ENCODE measurements around the gene TSSK2.

TSSK2 gene

GRCh38 chr22:19139974-19140373 is 8.9 kb downstream of the TSSK2 start:
- no peak overlapping the region for H3K4me3 ChIP-seq (replicated peaks; ENCODE audit: low read depth, low read length)
- TF ChIP-seq CTCF (IDR thresholded peaks at IDR 0.05; ENCODE audit: low read depth, low read length, missing control alignments): no peak
- DNase-seq (ENCODE audit: extremely low read depth, low read depth): no peak

GRCh38 chr22:19142394-19142793 is 11.3 kb downstream of the TSSK2 start:
- no peak overlapping the region for H3K4me3 ChIP-seq (replicated peaks; ENCODE audit: low read depth, low read length)
- TF ChIP-seq CTCF (IDR thresholded peaks at IDR 0.05; ENCODE audit: low read depth, low read length, missing control alignments): no peak
- no peak for DNase-seq (ENCODE audit: extremely low read depth, low read depth)

- peak overlapping the region; percentile 98 for H3K4me3 ChIP-seq (replicated peaks; ENCODE audit: low read depth, low read length)
- no peak for TF ChIP-seq CTCF (IDR thresholded peaks at IDR 0.05; ENCODE audit: low read depth, low read length, missing control alignments)
- DNase-seq (ENCODE audit: extremely low read depth, low read depth): no peak
These were observed 12.1 kb downstream of the TSSK2 start for GRCh38 chr22:19143212-19143611.

- peak overlapping the region; percentile 98 for H3K4me3 ChIP-seq (replicated peaks; ENCODE audit: low read depth, low read length)
- DNase-seq (ENCODE audit: extremely low read depth, low read depth): no peak
- TF ChIP-seq CTCF (IDR thresholded peaks at IDR 0.05; ENCODE audit: low read depth, low read length, missing control alignments): no peak
These were observed 12.9 kb downstream of the TSSK2 start for GRCh38 chr22:19143967-19144400.

- DNase-seq (ENCODE audit: extremely low read depth, low read depth): no peak
- no peak overlapping the region for H3K4me3 ChIP-seq (replicated peaks; ENCODE audit: low read depth, low read length)
- TF ChIP-seq CTCF (IDR thresholded peaks at IDR 0.05; ENCODE audit: low read depth, low read length, missing control alignments): no peak
These were observed 15.3 kb downstream of the TSSK2 start for GRCh38 chr22:19146215-19146968.

- no peak overlapping the region for H3K4me3 ChIP-seq (replicated peaks; ENCODE audit: low read depth, low read length)
- no peak for DNase-seq (ENCODE audit: extremely low read depth, low read depth)
- TF ChIP-seq CTCF (IDR thresholded peaks at IDR 0.05; ENCODE audit: low read depth, low read length, missing control alignments): no peak
These were observed 16.2 kb downstream of the TSSK2 start for GRCh38 chr22:19147195-19147780.
